ENCODE measurements around the gene DUSP8.

The DUSP8 gene

GRCh38 chr11:1566381-1567051, 5.6 kb downstream of the DUSP8 start:
- DNase-seq: no peak

- no peak for DNase-seq
Measured at GRCh38 chr11:1565904-1566247, 6.2 kb downstream of the DUSP8 start.

GRCh38 chr11:1565173-1565903, 6.7 kb downstream of the DUSP8 start:
- DNase-seq: no peak

- peak in 24 of 56 donors; percentile 24 to 88 (median 56) for DNase-seq
Measured at GRCh38 chr11:1564535-1565172, 7.4 kb downstream of the DUSP8 start.

- no peak for DNase-seq
Measured at GRCh38 chr11:1563697-1564534, 8.2 kb downstream of the DUSP8 start.

- no peak for DNase-seq
Measured at GRCh38 chr11:1563149-1563638, 8.9 kb downstream of the DUSP8 start.

GRCh38 chr11:1562469-1563148, 9.5 kb downstream of the DUSP8 start:
- no peak for DNase-seq

- DNase-seq: no peak
Measured at GRCh38 chr11:1561955-1562354, 10.1 kb downstream of the DUSP8 start.

GRCh38 chr11:1561266-1561665, 10.8 kb downstream of the DUSP8 start:
- no peak for DNase-seq

GRCh38 chr11:1560649-1561251, 11.3 kb downstream of the DUSP8 start:
- no peak for DNase-seq

GRCh38 chr11:1560002-1560648, 11.9 kb downstream of the DUSP8 start:
- no peak for DNase-seq

GRCh38 chr11:1559111-1559951, 12.7 kb downstream of the DUSP8 start:
- DNase-seq: peak in 53 of 56 donors; percentile 58 to 98 (median 90)

- DNase-seq: no peak
Measured at GRCh38 chr11:1558775-1559110, 13.3 kb downstream of the DUSP8 start.

- DNase-seq: peak in 7 of 56 donors; percentile 15 to 49 (median 35)
Measured at GRCh38 chr11:1557904-1558774, 13.9 kb downstream of the DUSP8 start.

- DNase-seq: no peak
Measured at GRCh38 chr11:1557051-1557884, 14.8 kb downstream of the DUSP8 start.

- no peak for DNase-seq
Measured at GRCh38 chr11:1556278-1556902, 15.7 kb downstream of the DUSP8 start.

GRCh38 chr11:1555713-1556153, 16.3 kb downstream of the DUSP8 start:
- no peak for DNase-seq

Data from amygdala (tissue), 56 donors.